Activated CD8-positive, alpha-beta memory T cell treated with anti-CD3 and anti-CD28 coated beads for 4 hours (primary cell): ENCODE measurements around the gene REXO1.

Experiments
- DNase-seq, 2 donors: peaks; one replicate each; pipeline ENCODE4 v3.0.0-alpha.2; 2020; ENCODE audit warnings: low read depth in 2 of 2

The REXO1 gene

GRCh38 chr19:1860821-1861598, 12.7 kb upstream of the REXO1 start:
- DNase-seq: no peak

- no peak for DNase-seq
These were observed 11.9 kb upstream of the REXO1 start for GRCh38 chr19:1860042-1860775.

DNA sequence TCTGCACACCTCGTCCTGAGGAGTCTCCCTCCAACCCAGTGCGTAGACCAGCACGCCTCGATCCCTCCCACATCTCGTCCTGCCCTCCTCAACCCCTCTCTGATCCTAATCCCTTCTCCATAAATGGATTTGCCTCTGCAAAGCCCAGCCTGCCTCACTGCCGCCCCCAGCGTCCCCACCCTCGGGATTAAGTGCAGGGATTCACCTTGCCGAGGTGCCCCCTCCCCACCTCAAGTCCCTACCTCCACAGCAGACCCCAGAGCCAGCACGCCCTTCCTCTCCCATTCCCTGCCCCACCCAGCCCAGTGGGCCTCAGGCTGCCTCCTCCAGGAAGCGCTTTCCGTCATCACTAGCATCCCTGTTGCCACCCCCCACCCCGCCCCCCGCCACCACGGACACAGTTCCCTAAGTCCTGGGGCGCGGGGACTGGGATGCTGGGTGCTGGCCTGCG, 11.1 kb upstream of the REXO1 start:
- no peak for DNase-seq

- no peak for DNase-seq
These were observed 10.3 kb upstream of the REXO1 start for GRCh38 chr19:1858412-1859081.

DNA sequence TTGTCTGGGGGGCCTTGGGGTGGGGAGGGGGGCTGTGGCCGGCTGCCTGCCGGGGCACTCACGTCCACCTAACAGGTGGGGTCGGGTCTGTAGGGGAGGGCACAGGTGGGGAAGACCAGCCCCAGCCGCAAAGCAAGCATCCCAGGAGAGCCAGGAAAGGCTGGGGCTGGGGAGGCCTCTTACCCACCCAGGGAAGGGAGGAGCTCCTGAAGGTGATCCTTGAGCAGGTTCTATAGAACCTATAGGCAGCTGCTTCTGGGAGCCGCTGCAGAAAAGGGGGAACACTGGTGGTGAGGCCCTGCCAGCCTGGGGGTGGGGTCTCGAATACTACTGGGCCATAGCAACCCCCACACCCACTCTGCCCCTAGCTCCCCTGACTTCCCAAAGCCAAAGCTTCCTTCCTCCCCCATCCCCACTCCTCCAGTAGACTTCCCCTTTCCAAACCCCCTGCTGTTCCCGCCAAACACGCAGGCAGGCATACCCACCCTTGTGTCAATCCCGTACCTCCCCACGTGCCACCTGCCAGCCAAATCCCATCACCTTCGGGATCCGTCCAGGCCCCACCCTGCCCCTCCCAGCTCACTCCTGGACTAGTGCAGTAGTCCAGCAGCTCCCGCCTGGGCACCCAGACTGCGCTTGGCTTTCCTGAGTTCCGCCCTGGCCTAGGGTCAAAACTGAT, 9.5 kb upstream of the REXO1 start:
- no peak for DNase-seq

- DNase-seq: no peak
These were observed 8.7 kb upstream of the REXO1 start for GRCh38 chr19:1856698-1857603.

- no peak for DNase-seq
These were observed 8.0 kb upstream of the REXO1 start for GRCh38 chr19:1856345-1856697.

- no peak for DNase-seq
These were observed 7.6 kb upstream of the REXO1 start for GRCh38 chr19:1855828-1856255.

- DNase-seq: peak in 1 of 2 donors; percentile 54
These were observed 7.0 kb upstream of the REXO1 start for GRCh38 chr19:1855040-1855827.

- DNase-seq: no peak
These were observed 6.3 kb upstream of the REXO1 start for GRCh38 chr19:1854542-1855039.

GRCh38 chr19:1854039-1854541, 5.8 kb upstream of the REXO1 start:
- DNase-seq: no peak

GRCh38 chr19:1853295-1854038, 5.2 kb upstream of the REXO1 start:
- peak in 1 of 2 donors; percentile 48 for DNase-seq

DNA sequence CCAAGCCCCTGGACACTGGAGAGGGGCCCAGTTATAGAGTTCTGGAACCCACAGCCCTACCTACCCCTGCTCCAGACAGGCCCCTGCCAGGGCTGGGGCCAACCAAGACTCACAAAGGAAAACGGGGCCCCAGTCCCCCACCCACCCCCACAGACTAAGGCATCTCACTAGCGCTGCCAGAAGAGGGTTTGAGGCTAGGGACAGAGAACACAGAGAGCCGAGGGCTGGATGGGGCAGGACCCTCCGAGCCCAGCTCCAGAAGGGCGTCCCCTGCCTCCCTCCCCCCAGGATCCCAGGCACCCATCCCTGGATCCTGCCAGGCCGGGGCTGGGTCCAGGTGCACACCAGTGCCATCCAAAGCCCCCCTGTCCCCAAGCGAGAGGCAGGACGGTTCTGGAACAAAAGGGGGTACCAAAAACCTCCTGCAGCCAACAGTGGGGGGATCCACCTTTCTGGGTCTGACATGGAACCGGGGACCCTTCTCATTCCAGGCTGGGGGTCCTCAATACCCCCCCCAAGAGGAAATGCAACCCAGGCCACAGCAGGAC, 4.4 kb upstream of the REXO1 start:
- DNase-seq: no peak

DNA sequence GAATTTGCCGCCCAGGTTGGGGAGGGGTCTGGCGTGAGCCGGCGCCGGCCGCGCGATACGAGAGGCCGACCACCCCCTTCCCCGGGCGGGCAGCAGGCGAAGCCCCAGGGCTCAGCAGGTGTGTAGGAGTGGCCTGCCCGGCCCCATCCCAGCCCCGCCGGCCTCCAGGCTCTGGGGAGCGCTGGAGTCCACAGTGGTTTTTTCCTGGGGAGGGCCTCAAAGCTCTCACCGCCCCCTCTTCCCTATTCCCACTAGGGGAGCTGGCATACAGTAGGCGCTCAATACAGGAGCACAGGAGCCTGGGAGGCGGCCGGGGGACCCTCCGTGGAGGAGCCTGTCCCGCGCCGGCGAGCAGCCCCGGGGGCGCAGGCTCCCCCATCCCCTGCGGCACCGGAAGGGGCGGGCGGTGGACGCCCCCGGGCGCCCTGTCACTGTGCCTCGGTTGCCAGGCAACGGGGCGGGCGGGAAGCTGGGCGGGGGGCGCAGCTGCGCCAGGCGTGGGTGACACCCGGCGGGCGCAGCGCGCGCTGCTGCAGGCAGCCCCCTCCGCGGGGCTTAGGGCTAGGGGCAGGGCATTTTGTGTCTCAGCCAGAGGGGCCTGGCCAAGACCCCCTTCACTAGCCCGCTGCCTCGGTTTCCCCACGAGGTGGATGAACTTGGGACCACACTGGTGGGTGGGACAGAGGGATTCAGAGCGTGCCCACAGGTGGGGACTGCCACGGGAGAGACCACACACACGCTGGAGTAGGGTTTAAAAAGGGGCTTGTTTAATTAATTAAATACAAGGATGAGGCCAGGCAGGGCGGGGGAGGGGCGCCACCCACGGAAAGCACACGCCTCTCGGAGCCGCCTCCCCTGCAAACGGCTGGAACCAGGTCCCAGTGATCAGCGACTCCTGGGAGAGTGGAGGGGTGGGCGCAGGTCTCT, 3.6 kb upstream of the REXO1 start:
- peak in 1 of 2 donors; percentile 45 for DNase-seq

- DNase-seq: no peak
These were observed 2.7 kb upstream of the REXO1 start for GRCh38 chr19:1850809-1851653.

DNA sequence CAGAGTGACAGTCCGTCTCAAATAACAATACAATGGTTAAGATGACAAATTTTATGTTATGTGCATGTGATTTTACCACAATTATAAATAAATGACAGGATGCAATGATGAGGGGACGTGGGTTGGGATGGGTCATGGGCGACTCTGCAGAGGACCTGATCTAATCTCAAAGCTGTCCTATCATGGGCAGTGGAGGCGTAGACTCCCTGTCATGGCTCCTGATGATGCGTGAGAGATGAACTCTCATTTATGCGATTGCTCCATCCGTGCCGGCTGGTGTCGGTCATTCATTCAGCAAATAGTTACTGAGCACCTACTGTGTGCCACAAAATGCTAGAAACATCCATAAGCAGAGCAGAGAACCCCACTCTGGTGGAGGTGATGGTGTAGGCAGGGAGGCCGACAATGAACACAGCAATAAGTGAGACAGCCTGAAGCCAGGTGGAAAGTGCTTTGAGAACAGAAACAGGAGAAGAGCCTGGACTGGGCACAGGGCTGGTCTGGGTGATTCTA, 1.7 kb upstream of the REXO1 start:
- DNase-seq: no peak

DNA sequence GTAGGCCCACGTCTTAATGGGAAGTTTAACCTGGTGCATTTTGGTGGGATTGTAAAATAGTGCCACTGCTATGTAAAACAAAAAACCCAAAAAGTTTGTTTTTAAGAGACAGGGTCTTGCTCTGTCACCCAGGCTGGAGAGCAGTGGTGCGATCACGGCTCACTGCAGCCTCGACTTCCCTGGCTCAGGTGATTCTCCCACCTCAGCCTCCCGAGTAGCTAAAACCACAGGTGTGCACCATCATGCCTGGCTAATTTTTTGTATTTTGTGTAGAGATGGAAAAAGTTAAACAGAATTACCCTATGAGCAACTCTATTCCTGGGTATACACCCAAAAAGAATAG, 820 bp upstream of the REXO1 start:
- DNase-seq: no peak
